GM15510 (cell line): ENCODE measurements around the gene RNF34.

Experiments
- POLR2A ChIP-seq: IDR thresholded peaks from 3 replicates; pipeline ENCODE4 v1.6.1; 2011; ENCODE audit warnings: borderline replicate concordance; ENCODE audit not compliant: insufficient read length; ENCODE audit errors: extremely low read depth

Gene RNF34

GRCh38 chr12:121466794-121467637 lies 67.1 kb downstream of the RNF34 start:
- peak; percentile 59 for TF ChIP-seq POLR2A

DNA sequence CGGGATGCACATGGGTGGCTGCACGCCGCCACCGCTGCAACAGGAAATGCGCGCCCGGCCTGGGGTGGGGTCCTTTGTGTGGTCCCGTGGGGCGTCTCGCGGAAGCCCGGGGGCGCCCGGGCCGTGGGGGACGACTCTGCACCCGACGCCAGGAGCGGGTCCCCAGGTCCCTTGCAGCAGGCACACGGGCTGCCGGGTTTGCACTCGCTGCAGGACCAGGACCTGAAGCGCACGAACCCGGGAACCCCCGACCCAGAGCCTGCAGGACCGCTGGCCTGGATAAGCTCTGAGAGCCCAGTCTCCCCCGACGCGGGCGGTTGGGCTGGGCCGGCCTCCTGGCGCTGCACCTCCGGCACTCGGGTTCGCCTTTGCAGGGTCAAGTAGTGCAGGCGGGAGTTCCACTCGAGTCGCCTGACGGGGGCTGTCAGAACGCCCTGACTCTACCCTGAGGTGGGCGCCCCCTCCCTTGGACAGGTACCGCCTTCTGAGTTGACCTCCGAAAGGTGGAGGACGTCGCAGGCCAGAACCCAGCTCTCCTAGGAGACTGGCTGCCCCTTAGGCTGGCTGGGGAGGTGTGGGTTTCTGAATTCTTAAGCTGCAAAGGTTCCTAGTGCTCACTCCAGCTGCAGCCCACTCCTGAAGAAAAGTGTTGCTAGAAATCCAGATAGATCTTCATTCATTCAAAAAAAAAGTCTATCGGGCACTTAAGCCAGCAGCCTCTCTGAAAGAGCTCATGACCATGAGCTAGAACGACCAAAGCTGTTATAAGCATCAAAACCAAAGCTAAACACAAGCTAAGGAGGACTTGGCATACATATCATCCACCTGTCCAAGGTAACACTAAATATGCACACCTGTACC lies 68.0 kb downstream of the RNF34 start:
- no peak for TF ChIP-seq POLR2A

GRCh38 chr12:121468499-121468801 lies 68.5 kb downstream of the RNF34 start:
- no peak for TF ChIP-seq POLR2A

GRCh38 chr12:121470751-121471150 lies 70.8 kb downstream of the RNF34 start:
- no peak for TF ChIP-seq POLR2A

DNA sequence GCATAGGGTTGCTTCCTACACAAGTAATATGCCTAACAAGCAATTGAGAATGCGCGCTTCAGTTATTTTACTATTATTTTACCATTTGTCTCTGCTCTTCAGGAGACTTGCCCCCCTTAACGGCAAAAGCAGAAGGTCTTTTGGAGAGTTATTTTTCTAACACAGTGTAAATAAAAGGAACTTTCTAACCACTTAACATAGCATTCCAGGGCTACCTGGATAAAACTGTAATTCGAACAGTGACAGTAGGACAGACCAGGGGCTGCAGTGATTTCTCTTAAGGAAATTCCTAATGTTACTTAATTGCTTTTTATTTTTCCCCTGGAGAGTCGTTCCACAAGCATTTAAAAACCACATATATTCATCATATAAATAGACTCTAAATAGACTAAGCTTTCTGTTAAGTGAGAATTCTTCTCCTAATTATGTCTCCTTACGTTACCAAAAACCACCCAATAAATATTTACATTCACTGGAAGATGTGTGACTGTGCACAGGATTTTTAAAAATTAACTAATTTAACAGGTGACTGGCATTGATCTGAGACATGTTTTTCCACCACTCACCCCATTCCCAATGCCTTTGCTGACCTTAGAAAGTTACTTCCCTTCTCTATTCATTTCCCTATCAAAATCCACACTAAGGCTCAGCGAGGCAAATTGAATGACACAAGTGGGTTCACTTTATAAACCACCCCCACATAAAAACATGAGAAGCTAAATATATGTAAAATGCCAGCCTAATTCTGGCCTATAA lies 72.4 kb downstream of the RNF34 start:
- TF ChIP-seq POLR2A = no peak
